Keratinocyte (primary cell): Measurements from ENCODE around the gene DRD2.

Experiments
- CTCF ChIP-seq, 3 experiments: IDR thresholded peaks in 1 of 3; conservative IDR thresholded peaks in 1 of 3; optimal IDR thresholded peaks in 1 of 3; 2 replicates in 2 of 3; 3 replicates in 1 of 3; pipeline versions ENCODE3 to v1.5.1; 2011; ENCODE audit warnings: low read length in 3 of 3, mild to moderate bottlenecking in 3 of 3, moderate library complexity in 2 of 3, control low read depth in 1 of 3, inconsistent platforms in 1 of 3; ENCODE audit not compliant: insufficient read depth in 2 of 3; ENCODE audit errors: extremely low read depth in 1 of 3
- EZH2 ChIP-seq: IDR thresholded peaks from one replicate; pipeline ENCODE4 v1.6.1; 2012; ENCODE audit warnings: inconsistent platforms, mild to moderate bottlenecking, low read length, moderate library complexity

- no peak for TF ChIP-seq CTCF (optimal IDR thresholded peaks at IDR 0.05 in 1 of 3, IDR thresholded peaks at IDR 0.05 in 1 of 3, conservative IDR thresholded peaks at IDR 0.05 in 1 of 3; ENCODE audit: extremely low read depth in 1 of 3, insufficient read depth in 2 of 3, low read length in 3 of 3)
- no peak for TF ChIP-seq EZH2
Observed at GRCh38 chr11:113375402-113375801, 99.8 kb downstream of the DRD2 start.
